Amygdala (tissue), 56 donors: Measurements from ENCODE around the gene GPM6B.

Experiments
- DNase-seq, 56 donors: peaks; one replicate each; lab custom pipeline; 2025; lab: John Stamatoyannopoulos, UW

The GPM6B gene

DNA sequence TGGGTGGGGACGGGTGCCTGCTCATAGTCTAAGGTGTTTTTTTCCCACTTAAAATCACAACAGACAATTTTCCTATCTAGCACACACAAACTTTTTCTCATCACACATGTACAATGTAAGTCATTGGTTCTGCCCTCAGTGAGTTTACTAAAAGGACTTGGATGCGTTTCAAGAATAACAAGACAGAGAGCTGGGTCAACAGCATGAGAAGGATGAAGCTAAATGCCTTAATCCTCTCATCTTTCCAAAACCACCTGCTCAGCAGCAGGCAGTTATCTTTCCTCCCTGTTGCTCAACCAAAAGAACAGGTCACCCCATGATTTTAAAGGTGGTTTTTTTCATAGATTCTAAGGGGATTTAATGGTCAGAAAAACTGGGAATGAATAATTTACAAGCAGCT lies 42.2 kb downstream of the GPM6B start:
- no peak for DNase-seq

DNA sequence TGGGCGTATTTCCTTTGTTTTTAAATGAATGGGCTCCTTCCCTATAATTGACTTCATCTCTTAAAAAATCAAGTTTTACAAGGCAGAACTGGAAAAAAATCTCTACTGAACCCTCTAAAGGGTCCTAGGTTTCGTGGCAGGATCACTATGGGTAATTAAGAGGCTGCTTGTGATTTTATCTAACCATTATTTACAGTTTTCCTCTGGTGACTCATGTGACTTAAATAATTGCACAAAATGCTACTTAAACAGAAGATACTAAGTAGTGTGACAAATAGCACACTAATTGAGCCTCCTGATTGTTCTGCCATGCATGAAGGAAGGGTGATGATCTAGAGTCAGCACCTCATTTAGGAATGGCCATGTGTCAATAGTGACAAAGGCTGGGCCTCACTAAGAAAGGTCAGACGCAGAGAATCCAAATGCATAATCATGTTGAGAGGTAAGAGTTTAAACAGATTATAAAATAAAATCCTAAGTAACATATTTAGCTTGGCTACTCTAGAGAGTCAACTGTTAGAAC lies 46.8 kb downstream of the GPM6B start:
- no peak for DNase-seq

DNA sequence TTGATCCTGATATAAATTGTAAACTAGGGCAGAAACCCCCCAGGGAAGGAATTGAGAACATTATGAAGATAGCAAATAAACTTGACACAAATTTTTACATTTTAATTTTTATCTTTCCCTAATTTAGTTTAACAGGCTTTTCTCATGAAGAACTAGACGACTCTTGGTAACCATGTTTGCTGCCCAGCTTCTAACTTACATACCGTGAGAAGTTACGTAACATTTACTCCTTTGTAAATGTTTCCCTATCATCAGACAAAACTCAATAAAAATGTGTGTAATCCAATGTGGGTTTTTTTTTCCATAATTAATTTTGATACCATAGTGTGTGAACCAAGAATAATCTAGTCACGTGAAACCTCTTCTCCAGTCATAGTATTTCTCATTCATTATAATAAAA lies 48.0 kb downstream of the GPM6B start:
- DNase-seq: no peak

DNA sequence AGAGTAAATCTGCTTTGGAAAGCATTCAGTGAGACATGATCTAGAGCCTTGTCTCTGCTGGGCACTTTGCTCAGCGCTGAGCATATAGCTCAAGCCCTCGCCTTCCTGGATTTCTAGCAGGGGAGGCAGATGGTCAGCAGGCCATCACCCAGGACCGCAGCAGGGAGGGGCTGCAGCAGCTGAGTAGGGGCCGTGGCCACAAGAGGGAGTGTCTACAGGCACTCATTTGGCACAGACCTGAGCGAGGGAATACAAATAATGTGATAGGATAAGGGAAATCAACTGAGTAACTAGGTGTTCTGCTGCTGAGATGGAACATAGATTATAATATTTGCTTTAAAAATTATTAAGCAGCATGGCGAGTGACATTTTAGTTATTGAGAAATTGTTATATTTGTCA lies 52.1 kb downstream of the GPM6B start:
- peak in 30 of 56 donors; percentile 2 to 59 (median 10) for DNase-seq

DNA sequence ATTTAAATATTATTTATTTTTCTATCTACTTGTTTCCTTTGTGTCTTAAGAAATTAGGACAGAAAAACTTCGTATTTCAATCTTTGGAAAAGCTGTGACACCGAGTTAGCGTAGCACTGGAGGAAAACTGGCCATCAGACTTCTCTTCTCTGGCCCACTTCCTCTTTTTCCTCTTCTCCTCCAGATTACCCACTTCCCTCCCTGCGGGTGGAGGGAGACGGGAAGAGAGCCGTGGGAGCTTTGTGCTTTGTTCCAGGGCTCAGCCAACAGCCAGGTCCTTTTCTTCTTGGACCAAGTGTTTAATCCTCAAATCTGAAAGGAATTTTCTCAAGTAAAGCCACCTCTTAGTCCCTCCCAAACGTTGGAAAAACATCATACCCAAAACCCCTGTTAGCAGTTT lies 52.6 kb downstream of the GPM6B start:
- peak in 7 of 56 donors; percentile 3 to 20 (median 5) for DNase-seq

DNA sequence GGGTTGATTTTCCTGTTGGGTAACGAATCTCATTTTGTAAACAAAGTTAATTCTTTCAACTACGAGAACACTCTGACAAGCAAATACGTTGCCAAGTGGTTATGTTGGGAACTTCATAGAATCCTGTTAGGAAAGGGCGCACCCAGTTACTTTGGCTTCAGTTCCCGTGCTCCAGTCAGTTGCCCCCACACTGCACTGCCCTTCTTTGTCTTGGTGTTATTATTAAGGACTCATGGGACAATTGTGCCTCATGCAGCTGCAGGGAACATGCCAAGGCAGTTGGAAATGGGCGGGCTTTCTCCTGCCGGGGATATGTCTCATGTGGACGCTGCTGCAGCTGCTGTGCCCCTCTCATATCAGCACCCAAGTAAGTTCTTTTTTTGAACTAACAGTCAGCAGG lies 53.4 kb downstream of the GPM6B start:
- peak in 40 of 56 donors; percentile 1 to 62 (median 22) for DNase-seq

DNA sequence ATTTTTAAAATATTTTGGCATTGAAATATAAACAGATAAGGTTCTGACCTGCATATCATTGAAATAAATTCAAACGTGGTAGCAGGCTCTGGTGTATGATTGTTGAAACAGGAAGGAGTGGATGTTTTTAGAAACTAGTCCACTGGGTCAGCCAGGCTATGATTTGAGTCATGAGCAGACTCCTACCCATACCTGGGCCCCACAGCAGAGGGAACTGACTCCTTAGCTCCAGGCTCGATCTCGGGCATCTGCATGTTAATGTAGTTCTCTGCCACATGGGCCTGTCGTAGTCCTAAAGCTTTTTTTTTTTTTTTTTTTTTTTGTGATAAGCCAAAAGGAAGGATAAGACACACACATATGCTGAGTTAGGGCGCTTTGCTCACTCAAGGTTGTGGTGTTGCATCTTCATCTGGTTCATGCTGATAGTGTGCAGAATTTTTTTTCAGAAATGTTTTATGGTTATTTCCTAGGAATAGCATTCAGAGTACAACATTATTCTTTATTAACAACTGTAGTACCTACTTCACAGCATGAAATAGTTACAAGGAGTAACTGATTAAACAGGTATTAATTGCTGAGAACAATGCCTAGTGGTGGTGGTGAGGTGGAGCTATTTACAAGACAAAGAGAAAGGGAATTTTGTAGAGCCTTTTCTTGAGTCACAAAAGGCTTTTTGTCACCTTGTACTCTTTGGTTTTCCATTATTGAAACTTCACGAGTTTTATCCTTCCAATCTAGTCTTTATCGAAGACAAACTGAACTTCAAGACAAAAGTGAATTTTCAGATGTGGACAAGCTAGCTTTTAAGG lies 55.1 kb downstream of the GPM6B start:
- DNase-seq: no peak

DNA sequence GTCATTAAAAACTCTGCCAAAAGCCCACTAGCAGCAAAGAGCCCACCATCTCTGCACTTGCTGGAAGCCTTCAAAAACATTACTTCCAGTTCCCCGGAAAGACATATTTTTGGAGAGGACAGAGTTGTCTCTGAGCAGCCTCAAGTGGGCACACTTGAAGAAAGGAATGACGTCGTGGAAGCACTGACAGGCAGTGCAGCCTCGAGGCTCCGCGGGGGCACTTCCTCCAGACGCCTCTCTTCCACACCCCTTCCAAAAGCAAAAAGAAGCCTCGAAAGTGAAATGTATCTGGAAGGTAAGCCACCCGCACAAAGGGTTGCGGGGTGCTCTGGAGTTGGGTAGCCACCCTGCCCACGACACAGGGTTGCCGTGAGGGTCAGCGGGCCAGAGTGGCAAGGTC lies 56.5 kb downstream of the GPM6B start:
- DNase-seq: peak in 3 of 56 donors; percentile 2 to 16 (median 5)

DNA sequence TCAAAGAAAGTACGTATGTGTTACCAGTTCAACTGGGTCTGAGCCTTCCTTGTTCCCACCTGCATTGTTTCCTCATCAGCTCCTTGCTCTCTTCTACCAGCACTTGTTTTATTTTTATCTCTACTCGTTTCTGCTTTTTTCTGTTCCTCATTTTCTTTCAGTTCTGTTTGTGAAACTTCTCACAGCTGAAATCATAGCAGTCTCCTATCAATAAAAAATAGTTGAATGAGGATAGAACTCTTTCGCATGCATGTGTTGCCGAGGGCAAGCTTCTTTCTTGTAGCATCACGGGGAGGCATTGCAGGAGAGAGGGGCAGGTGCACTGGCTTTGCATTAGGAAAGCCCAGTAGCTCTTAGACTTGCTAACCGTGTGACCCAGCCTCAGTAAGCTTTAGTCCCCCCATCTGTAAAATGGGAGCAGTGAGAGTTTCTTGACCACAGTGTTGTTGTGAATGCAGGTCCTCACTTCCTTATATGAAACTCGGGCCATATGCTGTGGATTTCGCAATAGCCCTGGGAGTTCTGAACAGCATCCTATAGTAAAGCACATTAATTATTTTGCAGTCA lies 57.7 kb downstream of the GPM6B start:
- no peak for DNase-seq

DNA sequence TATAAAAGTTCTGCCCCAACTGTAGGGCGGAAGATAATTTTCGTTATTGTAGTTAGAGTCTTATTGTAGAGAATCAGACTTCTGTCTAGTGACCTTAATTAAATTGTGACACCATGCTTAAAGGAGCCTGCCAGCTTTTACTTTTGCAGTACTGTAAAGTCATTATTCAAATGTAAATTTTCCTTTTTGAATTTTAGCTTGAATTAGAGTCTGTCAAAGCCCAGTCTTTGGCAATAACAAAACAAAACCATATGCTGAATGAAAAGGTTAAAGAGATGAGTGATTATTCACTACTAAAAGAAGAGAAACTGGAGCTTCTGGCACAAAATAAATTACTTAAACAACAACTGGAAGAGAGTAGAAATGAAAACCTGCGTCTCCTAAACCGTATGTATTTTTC lies 60.5 kb downstream of the GPM6B start:
- DNase-seq: no peak

DNA sequence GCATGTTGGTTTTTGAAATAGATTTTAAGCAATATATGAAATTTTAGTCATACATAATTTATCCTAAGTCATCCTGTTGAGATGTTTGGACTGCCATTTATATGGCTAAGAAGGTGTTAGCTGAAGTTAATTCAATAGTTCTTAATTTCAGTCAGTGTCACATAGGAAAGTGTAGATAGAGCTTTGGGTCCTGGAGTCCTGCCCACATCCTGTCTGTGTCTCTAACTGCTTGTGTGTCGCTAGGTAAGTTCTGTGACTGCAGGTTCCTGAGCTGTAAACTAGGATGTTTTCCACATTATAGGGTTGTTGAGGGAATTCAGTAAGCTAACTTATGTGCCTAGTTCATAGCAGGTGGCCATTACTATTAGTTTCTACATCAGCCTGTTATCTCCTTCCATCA lies 61.6 kb downstream of the GPM6B start:
- DNase-seq: no peak

DNA sequence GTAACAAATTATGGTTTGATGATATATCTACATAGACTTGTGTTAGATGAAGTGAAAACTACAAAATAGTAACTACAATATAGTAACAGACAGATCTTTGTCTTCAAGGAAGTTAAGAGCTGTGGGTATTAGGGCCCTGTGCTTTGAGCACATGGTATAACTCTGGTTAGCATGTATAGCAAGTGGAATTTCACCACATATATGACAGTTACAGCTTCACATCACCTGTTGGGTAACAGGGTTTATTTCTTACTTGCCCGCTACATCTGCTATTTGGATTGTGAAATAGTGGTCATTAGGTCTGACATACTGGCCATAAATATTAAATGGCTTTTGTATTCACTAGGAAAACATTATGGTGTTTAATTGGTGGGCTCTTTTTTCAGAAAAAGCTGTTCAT lies 62.1 kb downstream of the GPM6B start:
- DNase-seq: no peak

DNA sequence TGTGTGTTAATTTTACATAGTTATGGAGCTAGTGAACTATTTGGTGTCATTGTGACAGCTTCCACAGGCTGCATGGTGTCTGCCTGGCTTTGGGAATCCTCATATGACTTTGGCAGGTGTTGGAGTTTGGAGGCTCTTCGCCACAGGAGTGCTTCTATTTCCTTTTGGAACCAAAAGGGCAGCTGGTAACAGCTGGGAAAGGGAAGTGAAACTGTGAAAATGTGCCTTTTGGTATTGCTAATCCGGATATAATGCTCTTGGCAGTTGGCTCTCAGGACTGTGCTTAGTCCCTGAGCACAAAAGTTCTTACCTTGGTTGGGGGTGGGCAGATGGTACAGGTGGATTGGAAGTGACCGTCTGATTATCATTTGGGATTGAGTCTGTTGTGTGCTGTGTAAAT lies 64.2 kb downstream of the GPM6B start:
- no peak for DNase-seq

DNA sequence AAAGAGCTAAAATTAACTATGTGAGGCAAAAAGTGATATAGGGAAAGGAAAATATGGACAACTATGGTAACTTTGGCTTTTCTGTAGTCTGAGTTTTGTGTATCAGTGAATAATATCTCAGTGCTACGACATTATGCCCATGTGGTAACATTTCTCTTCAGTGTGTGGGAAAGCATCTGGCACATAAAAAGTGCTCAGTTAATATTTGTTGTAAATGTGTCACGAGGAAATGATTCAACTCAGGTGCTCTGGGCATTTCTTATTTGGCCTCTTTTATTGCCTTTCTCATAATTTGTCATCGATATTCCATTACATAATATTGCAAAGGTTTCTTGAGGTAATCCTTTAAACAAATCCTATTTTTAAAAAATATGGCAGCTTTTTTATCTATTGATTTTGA lies 64.8 kb downstream of the GPM6B start:
- no peak for DNase-seq

DNA sequence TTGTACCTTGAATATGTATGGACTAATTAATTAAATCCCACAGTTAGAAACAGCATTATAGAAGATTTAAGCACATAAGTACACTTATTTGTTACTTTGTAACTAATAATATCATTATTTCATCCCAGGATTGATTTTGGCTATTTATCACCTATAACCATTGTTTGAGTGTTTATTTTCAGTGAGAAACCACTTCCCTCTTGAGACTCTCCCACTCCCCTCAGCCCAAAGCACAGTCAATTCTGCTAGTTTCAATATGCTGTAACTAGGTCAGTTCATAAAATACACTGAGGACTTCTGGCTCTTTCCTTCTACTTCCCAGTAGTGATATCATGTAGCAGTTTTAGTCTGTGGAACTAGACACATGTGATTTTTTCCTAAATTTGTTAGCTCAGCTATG lies 66.1 kb downstream of the GPM6B start:
- no peak for DNase-seq

DNA sequence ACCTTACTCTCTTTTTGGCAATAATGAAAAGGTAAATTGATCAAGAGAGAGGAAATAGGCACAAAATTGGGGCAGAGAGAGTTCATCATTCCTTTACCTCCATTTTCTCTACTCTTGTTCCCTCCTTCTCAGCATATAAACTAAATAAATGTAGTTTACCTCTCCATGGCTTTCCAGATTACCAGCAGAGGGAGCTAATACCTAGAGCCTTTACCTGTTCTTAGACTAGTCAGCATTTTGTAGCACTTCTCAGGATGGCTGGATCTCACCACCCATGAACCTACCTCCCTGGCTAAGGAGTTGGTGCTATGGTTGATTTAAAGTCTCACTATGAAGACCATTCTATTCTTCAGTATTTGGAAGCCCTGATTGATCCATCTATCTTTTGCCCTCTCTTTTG lies 66.7 kb downstream of the GPM6B start:
- no peak for DNase-seq

DNA sequence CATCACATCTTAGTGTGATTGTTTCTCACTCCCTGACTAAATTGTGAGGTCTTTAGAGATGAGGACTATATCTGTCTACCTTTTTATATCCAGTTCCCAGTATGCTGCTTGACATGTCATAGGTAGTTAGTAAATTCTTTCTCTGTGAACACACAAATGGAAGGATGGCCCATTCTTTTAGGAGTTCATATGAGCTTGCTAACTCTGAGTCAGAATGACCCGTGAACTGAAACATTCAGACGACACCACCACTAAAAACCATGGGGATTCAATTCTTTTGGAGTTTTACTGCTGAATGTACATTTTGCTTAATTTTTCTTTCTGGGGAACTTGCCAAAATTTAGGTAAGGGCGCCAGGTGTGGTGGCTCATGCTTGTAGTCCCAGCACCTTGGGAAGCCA lies 68.4 kb downstream of the GPM6B start:
- no peak for DNase-seq

DNA sequence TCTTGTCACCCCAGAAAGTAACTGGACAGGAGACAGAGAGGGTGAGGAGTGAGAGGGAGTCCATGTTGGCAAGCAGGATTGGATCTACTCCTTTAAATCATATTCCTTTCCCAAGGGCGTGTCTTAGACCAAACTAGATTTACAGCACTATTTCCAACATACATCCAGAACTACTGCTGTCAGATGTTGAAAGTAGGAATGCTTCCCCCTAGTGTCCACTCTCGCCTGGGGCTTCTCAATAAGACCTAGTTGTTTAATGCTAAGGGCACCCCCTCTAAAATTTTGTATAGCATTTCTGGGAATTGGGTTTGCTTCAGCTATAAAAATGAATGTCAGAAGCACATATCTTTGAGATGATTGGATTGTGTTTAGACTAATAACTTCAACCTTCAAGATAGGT lies 69.1 kb downstream of the GPM6B start:
- peak in 13 of 56 donors; percentile 0 to 67 (median 12) for DNase-seq

DNA sequence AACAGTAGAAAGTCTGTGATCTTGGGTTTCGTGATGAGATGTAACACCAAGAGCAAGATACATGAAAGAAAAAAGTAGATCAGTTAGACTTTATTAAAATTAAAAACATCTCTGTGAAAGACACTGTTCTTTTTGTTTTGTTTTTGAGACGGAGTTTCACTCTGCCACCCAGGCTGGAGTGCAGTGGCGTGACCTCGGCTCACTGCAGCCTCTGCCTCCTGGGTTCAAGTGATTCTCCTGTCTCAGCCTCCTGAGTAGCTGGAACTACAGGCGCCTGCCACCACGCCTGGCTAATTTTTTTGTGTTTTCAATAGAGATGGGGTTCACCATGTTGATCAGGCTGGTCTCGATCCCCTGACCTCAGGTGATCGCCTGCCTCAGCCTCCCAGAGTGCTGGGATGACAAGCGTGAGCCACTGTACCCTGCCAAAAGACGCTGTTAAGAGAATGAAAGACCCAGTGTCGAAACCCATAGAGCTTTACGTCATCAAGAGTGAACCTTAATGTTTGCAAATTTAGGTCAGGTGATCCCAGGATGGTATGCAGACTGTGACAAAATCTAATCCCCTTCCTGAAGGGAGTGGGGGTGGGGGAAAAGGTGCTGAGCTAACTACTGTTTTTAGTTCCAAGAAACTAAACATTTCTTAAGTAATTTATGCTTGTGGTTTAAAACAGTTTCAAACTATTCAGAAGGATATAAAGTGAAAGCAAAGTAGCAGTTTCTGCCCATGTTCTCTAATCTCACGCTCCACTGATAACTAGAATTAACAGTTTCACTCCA lies 74.3 kb downstream of the GPM6B start:
- no peak for DNase-seq

DNA sequence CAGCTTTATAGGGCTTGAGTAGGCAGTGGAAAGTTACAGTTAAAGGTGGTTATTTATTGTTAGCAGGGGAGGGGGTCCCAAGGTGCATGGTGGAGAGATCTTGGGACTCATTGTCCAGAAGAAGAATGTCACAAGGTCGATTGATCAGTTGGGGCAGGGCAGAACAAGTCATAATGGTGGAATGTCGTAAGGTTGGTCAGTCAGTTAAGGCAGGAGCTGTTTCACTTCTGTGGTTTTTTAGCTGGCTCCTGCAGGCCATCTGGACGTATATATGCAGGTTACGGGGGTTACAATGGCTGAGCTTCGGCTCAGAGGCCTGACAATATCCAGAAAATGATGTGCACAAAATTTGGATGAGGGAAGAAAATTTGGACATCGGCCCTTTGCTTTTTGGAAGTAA lies 75.2 kb downstream of the GPM6B start:
- DNase-seq: no peak
